ACC112 (cell line): ENCODE measurements around the gene OS9.
A peak's percentile ranks its signal among the peaks of the same experiment; 100 is the strongest.

ENCODE experiments used
- H2AFZ ChIP-seq: fragments of 200-600 bp; sonication (generic); one replicate; pipeline ENCODE4 v1.6.0; 2017; ENCODE audit warnings: antibody characterized with exemption, low read length; ENCODE audit not compliant: unreplicated experiment
- H3K27ac ChIP-seq: fragments of 200-600 bp; sonication (generic); 2 replicates; pipeline ENCODE4 v1.5.1; 2014; ENCODE audit warnings: low read depth, mild to moderate bottlenecking, antibody characterized with exemption, low read length, moderate library complexity
- H3K27me3 ChIP-seq: fragments of 200-600 bp; sonication (generic); 2 replicates; pipeline ENCODE4 v1.6.1; 2014; ENCODE audit warnings: mild to moderate bottlenecking, antibody characterized with exemption, low read length, moderate library complexity, mixed read lengths; ENCODE audit not compliant: insufficient read depth
- H3K36me3 ChIP-seq: fragments of 200-600 bp; sonication (generic); 2 replicates; pipeline ENCODE4 v1.6.1; 2016; ENCODE audit warnings: mild to moderate bottlenecking, antibody characterized with exemption, low read length, moderate library complexity, mixed read lengths; ENCODE audit not compliant: insufficient read depth
- H3K4me1 ChIP-seq: fragments of 200-600 bp; sonication (generic); one replicate; pipeline ENCODE4 v1.6.1; 2016; ENCODE audit warnings: low read length, mixed read lengths; ENCODE audit not compliant: insufficient read depth, unreplicated experiment, control insufficient read depth
- H3K4me3 ChIP-seq: fragments of 200-600 bp; sonication (generic); 2 replicates; pipeline ENCODE4 v1.5.1; 2014; ENCODE audit warnings: mild to moderate bottlenecking, low read depth, low read length
- H3K79me2 ChIP-seq: fragments of 200-600 bp; sonication (generic); one replicate; pipeline ENCODE4 v1.6.0; 2016; ENCODE audit warnings: low read length; ENCODE audit not compliant: control insufficient read depth, unreplicated experiment, insufficient read depth

The OS9 gene

GRCh38 chr12:57755454-57756372 is 61.8 kb downstream of the OS9 start:
- Histone ChIP-seq H2AFZ (peak overlapping the region; percentile 9), H3K4me3 (peak overlapping the region; percentile 63), H3K27me3 (peaks cover 29% of the 10 kb centered on the region)

GRCh38 chr12:57756406-57757341 is 62.7 kb downstream of the OS9 start:
- no peaks in the 10 kb centered on the region for H3K36me3 ChIP-seq
- no peak overlapping the region; the same call in 1 of the 2 replicates for H3K4me3 ChIP-seq
- H3K27ac ChIP-seq = no peak overlapping the region
- H3K27me3 ChIP-seq = peaks cover 29% of the 10 kb centered on the region
- no peak overlapping the region for H2AFZ ChIP-seq
- H3K79me2 ChIP-seq = peaks cover 4% of the 10 kb centered on the region
- H3K4me1 ChIP-seq = peaks cover 5% of the 10 kb centered on the region

More at GRCh38 chr12:57755454-57756372, 61.8 kb downstream of the OS9 start:
- Histone ChIP-seq H3K4me1 (peaks cover 10% of the 10 kb centered on the region), H3K79me2 (peaks cover 13% of the 10 kb centered on the region), H3K27ac (no peak overlapping the region), H3K36me3 (0 out of 2 replicates have a peak, but pooled peaks cover 2% of the 10 kb centered on the region)

GRCh38 chr12:57757771-57758170 is 63.8 kb downstream of the OS9 start:
- H3K79me2 ChIP-seq = no peaks in the 10 kb centered on the region
- no peaks in the 10 kb centered on the region for H3K36me3 ChIP-seq
- H3K27me3 ChIP-seq = peaks cover 29% of the 10 kb centered on the region
- no peak overlapping the region for H2AFZ ChIP-seq
- H3K4me1 ChIP-seq = peaks cover 2% of the 10 kb centered on the region
- H3K27ac ChIP-seq = no peak overlapping the region
- no peak overlapping the region for H3K4me3 ChIP-seq

- Histone ChIP-seq H3K4me1 (no peaks in the 10 kb centered on the region), H3K79me2 (no peaks in the 10 kb centered on the region), H3K27ac (no peak overlapping the region), H3K36me3 (no peaks in the 10 kb centered on the region), H3K4me3 (no peak overlapping the region), H3K27me3 (peaks cover 27% of the 10 kb centered on the region), H2AFZ (no peak overlapping the region)
These were observed 64.8 kb downstream of the OS9 start for GRCh38 chr12:57758552-57759359.

- Histone ChIP-seq H2AFZ (no peak overlapping the region), H3K4me1 (no peaks in the 10 kb centered on the region), H3K27ac (no peak overlapping the region), H3K4me3 (no peak overlapping the region), H3K79me2 (no peaks in the 10 kb centered on the region), H3K27me3 (peaks cover 27% of the 10 kb centered on the region), H3K36me3 (no peaks in the 10 kb centered on the region)
These were observed 65.5 kb downstream of the OS9 start for GRCh38 chr12:57759360-57759980.

- H3K36me3 ChIP-seq = no peaks in the 10 kb centered on the region
- H3K27me3 ChIP-seq = peaks cover 35% of the 10 kb centered on the region
- no peak overlapping the region for H2AFZ ChIP-seq
- H3K27ac ChIP-seq = no peak overlapping the region
- no peaks in the 10 kb centered on the region for H3K79me2 ChIP-seq
- no peak overlapping the region for H3K4me3 ChIP-seq
- H3K4me1 ChIP-seq = peaks cover under 1% of the 10 kb centered on the region
These were observed 66.5 kb downstream of the OS9 start for GRCh38 chr12:57760347-57760982.

- no peak overlapping the region for H3K27ac ChIP-seq
- peaks cover 9% of the 10 kb centered on the region for H3K4me1 ChIP-seq
- peaks cover 36% of the 10 kb centered on the region for H3K27me3 ChIP-seq
- H2AFZ ChIP-seq = no peak overlapping the region
- H3K79me2 ChIP-seq = no peaks in the 10 kb centered on the region
- H3K36me3 ChIP-seq = no peaks in the 10 kb centered on the region
- no peak overlapping the region for H3K4me3 ChIP-seq
These were observed 67.6 kb downstream of the OS9 start for GRCh38 chr12:57761391-57761998.

GRCh38 chr12:57762463-57762862 is 68.5 kb downstream of the OS9 start:
- Histone ChIP-seq H3K4me1 (peaks cover 19% of the 10 kb centered on the region), H3K36me3 (no peaks in the 10 kb centered on the region), H3K27ac (no peak overlapping the region), H3K27me3 (peaks cover 33% of the 10 kb centered on the region), H3K79me2 (no peaks in the 10 kb centered on the region), H2AFZ (no peak overlapping the region), H3K4me3 (no peak overlapping the region)

- no peak overlapping the region for H3K27ac ChIP-seq
- no peaks in the 10 kb centered on the region for H3K36me3 ChIP-seq
- peaks cover 33% of the 10 kb centered on the region for H3K27me3 ChIP-seq
- no peak overlapping the region for H3K4me3 ChIP-seq
- no peak overlapping the region for H2AFZ ChIP-seq
- peaks cover 21% of the 10 kb centered on the region for H3K4me1 ChIP-seq
- no peaks in the 10 kb centered on the region for H3K79me2 ChIP-seq
These were observed 70.1 kb downstream of the OS9 start for GRCh38 chr12:57763881-57764661.
